NCI-H2196 treated with DMSO at 0.1 percent for 48 hours (cell line): Measurements from ENCODE around the gene CCDC192.

Source experiments
- DNase-seq: peaks from one replicate; lab custom pipeline; 2025; ENCODE audit not compliant: unreplicated experiment; lab: John Stamatoyannopoulos, UW

CCDC192 gene

DNA sequence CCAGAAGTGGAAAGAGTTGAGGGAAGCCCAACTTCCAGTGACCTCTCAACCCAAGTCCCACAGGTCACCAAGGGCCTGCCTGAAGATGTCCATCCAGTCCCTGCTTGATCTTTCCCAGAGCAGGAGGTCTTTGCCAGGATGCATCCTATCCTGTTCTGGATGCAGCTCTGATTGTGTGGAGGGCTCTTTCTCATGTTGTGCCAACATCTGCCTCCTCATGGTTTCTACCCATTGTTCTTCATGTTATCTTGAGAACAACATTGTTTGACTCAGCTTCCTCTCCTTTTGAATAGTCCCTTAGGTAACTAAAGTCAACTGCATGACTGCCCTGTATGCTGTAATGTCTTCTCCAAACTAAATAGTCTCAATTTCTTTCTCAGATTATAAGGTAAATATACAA lies 169.3 kb downstream of the CCDC192 start:
- no peak for DNase-seq

DNA sequence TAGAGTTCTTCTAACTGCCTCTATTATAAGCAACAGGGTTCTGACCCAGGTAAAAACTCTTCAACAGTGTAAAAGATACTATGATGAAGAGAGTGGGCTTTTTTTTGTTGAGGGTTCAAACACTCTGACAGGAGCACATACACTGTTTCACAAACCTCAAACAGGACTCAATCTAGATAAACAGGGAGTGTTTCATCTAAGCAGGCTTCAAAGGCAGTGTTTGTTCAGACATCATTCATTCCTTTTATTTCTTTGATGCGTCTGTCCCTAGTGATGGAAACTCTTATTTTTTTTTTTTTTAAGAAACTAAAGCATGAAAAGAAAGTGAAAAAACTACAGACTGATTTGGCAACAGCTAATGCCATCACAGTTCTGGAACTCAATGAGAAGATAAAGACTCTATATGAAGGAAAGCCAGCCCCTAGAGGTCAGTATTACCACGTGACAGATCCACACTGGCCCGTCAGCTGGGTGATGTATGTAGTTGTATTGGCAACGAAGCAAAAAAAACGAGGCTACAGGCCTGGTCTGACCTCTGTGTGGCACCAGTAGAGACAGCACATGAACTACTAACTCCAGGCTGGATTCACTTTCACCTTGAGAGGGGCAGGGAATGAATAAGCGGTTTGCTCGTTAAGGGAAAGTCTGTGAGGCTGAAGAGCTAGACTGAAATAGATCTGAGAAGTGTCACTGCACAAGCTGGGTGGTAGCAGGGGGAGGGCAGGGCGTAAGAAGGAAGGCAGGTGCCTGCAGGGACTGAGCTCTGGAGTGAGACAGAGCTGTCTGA lies 172.2 kb downstream of the CCDC192 start:
- DNase-seq, result peak; percentile 79

DNA sequence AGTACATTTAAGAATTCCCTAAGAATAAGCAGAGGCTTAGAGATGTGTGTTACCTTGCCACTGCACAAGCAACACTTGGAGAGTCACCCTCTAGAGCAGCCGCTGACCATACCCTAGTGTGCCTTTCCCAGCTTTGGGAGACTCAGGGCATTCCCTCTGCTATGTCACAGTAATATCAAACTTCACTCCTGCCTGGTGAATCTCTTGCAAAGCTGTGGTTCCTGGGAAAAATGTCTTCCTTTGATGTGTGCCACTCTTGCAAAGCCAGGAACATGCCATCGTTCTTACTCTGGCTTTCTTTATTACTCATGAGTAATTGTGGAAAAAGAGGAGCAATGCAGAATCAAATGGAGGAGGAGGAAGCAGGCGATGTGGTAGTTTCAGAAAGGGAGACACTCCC lies 173.2 kb downstream of the CCDC192 start:
- no peak for DNase-seq

DNA sequence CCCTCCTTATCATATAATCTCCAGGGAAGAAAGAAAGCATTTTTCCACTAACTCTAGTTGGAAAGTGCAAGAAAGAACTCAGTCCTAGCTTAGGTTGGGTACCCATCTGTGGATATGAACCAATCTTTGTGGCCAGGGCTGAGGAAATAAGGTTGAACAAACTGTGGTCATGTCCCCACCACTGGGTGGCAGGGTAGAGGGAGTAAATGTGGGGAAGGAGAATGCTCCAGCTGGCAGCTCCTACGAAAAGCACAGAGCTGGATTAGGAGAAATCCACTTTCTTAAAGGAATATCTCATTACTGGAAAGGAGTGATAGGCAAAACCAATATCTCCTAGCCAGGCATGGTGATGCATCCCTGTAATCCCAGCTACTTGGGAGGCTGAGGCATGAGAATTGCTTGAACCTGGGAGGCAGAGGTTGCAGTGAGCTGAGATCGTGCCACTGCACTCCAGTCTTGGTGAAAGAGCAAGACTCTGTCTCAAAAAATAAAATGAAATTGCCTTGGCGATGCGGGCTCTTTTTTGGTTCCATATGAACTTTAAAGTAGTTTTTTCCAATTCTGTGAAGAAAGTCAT lies 175.1 kb downstream of the CCDC192 start:
- peak; percentile 27 for DNase-seq

DNA sequence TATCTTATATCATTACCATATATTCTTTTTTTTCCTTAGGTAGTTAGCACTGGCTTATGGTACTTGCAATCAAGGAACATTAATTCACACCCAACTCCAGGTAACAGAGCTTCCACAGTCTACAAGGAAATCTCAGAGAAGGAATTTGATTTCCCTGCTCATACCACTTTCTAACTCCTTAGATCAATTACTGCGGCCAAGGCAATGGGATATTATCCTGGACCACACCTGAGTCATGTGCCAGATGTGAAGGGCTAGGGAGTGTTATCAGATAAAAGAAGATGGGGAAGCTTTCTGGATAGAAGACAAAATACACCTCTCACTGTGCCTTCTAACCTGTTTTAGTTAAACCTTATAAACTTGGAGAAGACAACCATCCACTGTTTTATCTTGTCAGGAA lies 181.2 kb downstream of the CCDC192 start:
- no peak for DNase-seq

DNA sequence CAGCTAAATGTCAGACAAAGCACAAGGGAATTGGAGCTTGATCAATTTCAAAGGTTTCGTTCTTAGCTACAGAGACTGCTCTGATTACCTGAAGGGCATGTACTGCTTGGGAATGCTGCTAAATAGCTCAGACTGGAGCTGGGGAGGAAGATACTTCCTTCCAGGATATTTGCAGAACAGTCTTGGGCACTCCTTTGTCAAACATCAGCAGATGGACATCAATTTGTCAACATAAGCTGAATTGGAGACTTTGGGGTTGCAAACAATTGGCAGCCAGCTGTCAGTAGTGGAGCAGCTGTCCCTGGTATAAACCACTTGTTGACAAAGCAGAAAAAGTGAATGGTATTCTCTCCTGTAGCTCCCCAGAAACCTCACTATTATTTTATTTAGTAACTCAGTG lies 182.0 kb downstream of the CCDC192 start:
- no peak for DNase-seq

DNA sequence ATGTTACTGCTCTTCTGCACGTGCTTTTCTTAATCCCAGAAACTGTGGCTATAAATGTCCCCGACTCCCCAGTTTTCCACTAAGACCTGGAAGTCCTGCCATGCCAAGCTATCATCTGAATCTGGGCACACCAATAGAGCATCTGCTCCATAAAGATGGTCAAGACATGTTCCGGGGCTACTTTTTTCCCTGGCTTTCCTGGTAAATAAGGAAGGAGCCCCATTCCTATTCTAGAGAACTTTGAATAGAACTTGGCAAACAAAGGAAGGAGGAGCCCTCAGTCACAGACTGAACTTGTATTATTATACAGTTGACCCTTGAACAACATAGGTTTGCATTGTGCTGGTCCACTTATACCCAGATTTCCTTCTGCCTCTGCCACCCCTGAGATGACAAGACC lies 182.9 kb downstream of the CCDC192 start:
- no peak for DNase-seq

DNA sequence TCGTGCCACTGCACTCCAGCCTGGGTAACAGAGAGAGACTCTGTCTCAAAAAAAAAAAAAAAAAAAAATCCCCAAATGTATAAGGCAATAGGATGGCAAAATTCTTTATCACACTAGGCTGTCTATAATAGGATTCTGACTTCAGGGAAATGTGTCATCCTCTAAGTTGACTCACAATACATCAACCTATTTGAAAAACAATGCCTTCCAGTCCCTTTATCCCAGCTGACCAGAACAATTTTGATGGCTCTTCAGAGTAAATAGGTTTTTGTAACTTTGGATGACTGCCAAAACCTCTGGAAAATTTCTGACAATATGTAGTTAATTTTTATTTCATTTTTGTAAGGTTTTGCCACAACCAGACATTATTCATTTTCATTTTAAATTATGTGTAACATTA lies 184.1 kb downstream of the CCDC192 start:
- DNase-seq, result no peak

DNA sequence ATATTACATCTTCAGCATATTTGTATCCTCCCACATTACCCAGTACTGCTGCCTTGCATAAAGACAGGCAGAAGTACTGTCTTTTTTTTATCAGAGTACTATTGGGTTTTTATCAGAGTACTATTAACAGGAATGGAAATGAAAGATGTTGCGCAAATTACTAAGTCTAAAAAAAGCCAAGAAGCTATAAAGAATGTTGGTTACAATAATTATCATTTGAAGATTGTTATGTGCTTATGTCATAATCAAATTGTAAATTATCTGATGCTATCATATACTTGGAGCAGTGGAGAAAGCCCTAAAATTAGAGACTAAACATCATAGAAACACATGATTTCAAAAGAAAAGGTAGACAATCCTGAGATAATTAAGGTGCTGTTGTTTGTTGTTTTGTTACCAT lies 188.8 kb downstream of the CCDC192 start:
- no peak for DNase-seq

DNA sequence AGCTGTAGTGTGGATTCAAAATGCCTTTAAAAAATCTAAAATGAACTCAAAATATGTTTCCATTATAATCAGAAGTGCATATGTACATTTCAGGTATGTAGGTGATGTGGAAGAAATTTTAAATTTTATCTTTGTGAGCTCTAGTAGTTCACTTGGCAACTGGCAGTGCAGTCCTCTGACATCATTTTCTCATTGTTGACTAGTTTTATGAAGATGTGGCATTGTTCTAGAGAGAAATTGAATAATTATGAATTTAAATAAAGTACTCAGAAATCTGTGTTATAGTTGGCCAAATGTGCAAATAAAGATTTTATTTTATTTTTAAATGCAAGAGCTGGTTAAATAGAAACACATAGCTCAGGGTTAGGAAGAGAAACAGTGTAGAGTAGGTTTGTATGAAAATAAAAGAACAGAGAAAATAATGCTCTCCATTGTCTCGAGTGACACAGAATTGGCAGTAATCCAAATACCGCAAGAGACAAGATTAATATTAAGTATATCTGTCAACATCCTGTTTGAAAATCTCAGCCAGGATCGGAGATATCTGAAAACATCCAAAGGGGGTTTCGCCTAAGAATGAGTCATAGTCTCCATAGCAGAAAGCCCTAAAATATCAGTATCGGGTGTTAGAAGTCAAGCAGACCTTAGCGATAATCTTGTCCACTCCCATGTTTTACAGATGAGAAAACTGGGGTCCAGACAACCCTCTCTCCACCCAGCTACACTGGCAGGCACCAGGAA lies 189.4 kb downstream of the CCDC192 start:
- DNase-seq, result peak; percentile 35

DNA sequence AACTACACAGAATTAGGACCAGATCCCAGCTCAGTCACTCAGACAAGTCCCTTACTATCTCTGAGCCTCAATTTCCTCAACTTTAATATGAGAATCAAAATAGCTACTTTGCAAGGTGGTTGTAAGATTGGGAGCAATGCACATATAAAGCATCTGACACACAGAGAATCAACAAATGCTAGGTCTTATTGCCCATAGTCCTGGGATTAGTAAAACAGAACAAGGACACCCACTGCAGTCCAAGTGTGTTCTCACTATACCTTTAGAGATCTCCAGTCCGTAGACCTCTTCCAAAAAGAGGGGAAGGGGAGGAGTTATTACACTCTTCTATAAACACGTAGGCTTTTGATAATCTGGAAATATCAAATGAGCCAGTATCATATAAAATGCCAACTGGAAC lies 190.0 kb downstream of the CCDC192 start:
- DNase-seq, result no peak

DNA sequence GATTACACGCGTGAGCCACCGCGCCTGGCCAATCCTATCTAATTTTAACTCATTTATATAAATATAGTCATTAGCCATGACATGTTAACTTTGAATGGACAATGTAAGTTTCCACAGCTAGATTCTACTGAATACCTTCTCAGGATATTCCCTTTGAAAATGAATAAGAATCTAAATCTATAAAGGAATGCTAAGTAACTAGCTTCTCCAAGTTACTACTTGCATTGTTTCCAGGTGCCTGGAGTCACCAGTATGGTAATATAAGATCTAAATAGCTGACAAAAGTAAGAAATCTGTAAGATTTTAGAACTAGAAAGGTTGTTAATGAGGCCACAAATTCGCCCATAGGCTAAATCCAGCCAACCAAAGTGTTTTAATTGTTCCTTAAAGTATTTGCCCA lies 191.3 kb downstream of the CCDC192 start:
- DNase-seq, result no peak

DNA sequence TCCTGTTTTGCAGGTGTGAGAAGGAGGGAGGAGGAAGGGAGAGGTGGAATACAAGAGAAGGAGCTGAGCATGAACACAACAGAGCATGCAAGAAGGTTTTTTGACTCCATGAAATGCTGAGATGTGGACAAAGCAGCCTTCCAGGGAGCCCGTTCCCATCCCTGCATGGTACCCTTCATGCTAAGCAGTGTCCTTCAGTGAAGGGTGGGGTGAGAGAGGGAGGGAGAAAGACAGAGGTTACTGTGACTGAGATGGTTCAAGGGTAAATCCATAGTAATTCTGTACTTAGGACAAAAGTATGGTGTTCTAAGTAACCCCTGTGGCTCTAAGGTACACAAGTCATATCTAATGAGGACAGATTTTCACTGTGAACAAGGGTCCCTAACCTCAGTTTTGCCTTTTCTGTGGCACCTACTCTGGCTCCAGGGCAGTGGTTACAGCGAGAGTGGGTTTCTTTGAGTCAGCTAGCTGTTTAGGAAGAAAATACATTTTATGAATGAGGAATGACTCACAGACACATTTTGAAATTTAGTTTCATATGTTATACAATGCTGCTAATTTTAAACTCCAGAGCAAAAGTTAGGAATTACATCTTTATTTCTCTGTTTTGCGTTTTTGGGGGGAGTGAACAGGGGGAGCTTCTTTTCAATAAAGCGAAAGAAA lies 195.5 kb downstream of the CCDC192 start:
- DNase-seq, result no peak

DNA sequence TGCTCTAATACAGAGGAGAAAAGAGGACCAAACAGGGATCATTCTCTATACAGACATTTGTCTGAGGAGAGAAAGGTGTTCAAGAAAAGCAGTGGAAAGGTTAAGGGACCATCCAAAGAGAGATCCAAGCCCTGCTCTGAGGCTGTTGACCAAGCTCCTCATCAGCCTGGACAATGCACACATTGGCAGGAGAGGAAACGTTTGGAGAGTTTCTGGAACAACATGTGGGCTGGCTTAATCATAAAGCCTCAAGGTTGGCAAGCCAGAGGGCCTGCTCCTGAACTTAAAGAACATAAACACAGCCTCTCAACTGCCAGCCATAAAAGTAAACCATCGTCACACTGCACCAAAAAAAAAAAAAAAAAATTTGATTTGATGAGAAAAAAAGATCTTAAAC lies 196.0 kb downstream of the CCDC192 start:
- DNase-seq, result no peak

DNA sequence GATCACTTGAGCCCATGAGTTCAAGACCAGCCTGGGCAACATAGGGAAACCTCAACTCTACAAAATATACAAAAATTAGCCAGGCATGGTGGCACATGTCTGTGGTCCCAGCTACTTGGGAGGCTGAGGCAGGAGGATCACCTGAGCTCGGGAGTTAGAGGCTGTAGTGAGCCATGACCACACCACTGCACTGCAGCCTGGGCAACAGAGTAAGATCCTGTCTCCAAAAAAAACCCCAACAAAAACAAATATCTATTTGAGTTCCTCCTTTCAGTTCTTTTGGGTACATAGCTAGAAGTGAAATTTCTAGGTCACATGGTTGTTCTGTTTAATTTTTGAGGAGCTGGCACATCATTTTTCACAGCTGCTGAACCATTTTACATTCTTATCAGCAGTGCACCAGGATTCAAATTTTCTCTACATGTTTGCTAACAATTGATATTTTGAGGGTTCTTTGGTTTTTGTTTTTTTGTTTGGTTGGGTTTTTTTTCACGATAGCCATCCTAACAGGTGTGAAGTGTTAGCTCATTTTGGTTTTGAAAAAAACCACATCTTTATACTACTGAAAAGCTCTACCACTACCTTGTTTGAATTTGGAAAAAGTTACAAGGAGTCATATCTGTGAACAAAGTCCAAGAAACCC lies 203.5 kb downstream of the CCDC192 start:
- DNase-seq, result no peak

DNA sequence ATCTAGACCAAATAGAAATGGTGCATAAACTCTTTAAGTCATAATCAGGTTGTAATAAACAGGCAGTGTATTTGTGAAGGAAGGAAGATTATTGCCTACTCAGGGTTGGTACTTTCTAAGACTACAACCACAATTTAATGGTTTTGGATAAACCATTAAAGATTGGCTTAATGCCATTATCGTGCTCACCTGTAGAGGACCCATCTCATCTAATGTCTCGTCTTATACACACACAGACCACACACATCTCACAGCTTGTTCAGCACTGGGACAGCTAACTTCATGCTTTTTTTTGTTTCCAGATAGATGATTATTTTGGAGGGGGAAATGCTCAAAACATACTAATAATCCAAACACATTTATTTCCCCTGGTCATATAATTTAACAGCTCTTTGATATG lies 204.7 kb downstream of the CCDC192 start:
- no peak for DNase-seq

DNA sequence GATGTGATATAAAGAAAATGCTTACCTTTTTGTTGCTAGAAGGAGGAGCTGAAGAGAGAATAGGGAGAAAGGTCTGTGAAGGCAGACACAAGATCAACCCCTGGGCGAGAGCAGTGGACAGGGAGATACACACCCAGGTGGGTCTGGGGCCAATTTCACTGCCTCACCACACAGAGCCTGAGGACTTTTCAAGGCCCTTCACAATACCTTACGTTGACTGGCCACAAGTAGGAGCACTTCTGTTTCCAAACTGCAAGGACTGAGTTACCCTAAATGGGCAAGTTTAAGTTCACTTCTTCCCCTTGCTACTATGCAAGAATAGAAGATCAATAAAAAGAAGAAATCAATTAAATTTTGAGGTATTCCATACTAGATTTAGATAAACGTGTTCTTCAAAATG lies 205.9 kb downstream of the CCDC192 start:
- no peak for DNase-seq

DNA sequence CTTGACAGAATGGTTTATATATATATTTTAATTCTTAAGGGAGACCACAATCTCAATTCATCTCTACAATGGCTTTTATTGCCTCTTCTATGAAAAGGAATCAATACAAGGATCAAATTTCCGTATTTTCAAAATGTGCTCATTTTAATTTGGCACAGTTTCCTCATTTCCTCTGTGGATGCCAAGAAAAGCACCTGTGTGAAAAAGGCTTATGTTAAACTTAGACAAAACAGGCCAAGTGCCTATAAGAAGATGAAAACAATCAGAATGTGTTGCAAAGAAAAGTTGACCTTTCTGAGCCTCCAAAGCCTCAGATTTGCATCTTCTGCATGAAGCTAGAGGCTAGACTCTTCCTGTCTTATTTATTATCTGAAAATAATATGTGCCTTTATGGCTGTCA lies 206.6 kb downstream of the CCDC192 start:
- peak; percentile 26 for DNase-seq

DNA sequence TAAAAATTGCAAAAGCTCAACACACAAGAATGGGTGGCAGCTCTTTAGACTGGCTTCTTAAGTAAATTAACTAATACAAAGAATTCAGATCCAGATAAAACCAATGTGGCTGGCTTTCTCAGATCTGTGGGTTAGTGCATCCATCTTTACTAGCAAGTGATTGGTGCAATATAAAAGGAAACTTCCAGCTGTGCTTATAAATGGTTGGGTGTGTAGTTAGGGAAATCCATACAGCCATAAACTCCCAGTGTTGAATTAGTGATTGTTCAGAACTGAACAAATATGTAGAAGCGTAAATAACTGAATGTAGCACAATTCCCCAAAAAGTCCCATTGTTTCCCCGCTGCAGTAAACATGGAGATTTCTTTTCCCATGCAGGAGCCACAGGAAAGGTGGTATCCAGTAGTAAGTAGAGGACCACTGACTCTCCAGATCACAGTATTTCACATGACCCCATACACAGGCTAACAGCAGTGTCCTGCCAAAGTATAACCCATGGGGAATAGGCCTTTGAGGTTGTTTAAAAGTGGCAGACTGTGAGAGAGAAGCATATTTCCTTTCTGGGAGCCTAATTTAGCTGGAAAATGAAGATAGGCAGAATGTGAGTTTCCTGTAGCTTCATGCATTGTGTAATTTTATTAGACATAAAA lies 207.2 kb downstream of the CCDC192 start:
- no peak for DNase-seq

DNA sequence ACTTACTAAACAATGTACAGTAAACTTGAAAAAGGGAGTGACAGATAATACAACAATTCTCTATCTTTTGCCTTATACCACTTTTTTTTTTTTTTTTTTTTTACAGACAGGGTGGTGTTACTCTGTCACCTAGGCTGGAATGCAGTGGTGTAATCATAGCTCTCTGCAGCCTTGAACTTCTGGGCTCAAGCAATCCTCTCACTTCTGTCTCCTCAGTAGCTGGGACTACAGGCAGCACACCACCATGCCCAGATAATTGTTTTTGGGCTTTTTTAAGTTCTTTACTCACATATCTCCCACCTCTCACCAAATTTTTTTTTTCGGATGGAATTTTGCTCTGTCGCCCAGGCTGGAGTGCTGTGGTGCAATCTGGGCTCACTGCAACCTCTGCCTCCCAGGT lies 208.4 kb downstream of the CCDC192 start:
- no peak for DNase-seq

DNA sequence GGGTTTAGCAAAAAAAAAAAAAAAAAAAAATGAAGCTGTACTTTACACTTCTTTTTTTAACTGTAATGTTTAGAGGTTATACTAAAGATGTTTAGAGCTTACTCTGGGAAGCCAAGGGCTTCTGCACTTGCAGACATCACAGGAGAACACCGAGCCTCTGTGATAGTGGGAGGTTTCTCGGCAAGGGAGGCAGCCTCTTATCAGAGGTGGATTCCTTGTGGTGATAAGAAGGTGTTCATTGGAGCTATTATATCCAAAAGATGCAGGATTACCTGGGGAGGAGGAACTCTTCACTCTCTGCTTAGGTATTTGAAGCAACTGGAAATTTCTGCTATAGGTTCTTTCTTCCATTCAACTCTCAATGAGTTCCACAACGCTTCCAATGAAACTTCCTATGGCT lies 209.2 kb downstream of the CCDC192 start:
- DNase-seq, result no peak
